ENCODE results near the gene SLC29A3. TPM values are rescaled to one million over a fixed set of nuclear protein-coding genes. Genes with fewer than 3 reads are reported as not detected.

The SLC29A3 gene
- total RNA-seq, 2 donors from 2014 or later: 2.0 to 2.1 TPM

- Mint-ChIP-seq H3K27ac (no peak overlapping the region), H3K9me3 (no peaks in the 10 kb centered on the region), H3K36me3 (no peaks in the 10 kb centered on the region)
- ATAC-seq (no peak), DNase-seq (ENCODE audit: low spot score in 2 of 2) (no peak)
Measured at GRCh38 chr10:71308244-71308643, 10.8 kb upstream of the SLC29A3 start.

DNA sequence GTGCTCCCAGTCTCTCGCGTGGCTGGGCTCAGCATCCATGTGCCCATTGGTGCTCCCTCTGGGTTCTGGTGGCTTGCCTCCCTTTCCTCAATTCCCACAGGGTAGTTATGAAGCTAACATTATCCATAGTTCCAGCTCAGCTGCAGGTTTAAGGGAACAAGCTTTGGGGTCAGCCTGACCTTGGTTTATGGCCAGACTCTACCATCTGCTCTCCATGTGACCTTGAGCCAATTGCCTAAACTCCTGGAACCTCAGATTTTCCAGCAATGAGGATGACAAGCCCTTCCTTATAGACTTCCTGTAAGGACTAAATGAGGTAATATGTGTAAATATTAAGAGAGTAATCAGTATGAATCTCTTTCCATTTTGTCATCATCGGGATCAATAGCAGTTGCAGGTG is 10.1 kb upstream of the SLC29A3 start:
- Mint-ChIP-seq H3K9me3 (no peaks in the 10 kb centered on the region), H3K27ac (no peak overlapping the region), H3K36me3 (no peaks in the 10 kb centered on the region)
- ATAC-seq (no peak), DNase-seq (ENCODE audit: low spot score in 2 of 2) (no peak)

DNA sequence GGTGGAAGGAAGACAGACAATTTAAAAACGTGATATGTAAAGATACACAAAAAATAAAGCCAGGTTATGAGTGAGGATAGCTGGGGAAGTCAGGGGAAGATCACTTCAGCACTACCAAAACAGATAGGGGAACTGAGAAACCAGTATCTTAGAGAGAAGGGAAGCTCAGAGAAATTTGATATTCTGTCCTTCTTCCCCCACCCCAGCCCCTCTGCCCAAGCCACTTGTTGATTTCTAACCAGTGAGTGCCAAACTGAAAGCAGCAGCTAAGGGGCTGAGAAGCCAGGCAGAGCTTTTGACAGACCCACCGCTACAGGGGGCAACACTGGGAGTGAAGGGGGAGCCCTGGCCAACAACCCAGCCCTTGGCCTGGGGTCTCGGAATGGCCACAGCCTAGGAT is 9.1 kb upstream of the SLC29A3 start:
- ATAC-seq (no peak), DNase-seq (ENCODE audit: low spot score in 2 of 2) (no peak)
- Mint-ChIP-seq H3K36me3 (no peaks in the 10 kb centered on the region), H3K27ac (no peak overlapping the region), H3K9me3 (no peaks in the 10 kb centered on the region)

DNA sequence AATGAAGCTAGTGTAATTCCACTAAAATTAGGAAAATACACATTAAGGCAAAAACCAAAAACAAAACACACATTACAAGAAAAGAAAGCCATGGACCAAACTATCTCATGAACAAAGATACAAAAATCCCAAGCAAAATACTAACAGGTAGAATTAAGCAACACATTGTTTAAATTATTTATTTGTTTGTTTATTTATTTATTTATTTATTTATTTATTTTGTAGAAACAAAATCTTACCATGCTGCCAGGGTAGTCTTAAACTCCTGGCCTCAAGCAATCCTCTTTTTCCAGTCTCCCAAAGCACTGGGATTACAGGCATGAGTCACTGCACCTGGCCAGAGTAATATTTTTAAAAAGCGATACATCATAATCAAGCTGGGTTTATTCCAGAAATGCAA is 6.8 kb upstream of the SLC29A3 start:
- H3K9me3 Mint-ChIP-seq: no peaks in the 10 kb centered on the region
- no peak for ATAC-seq
- H3K36me3 Mint-ChIP-seq: no peaks in the 10 kb centered on the region
- DNase-seq (ENCODE audit: low spot score in 2 of 2): no peak
- no peak overlapping the region for H3K27ac Mint-ChIP-seq

DNA sequence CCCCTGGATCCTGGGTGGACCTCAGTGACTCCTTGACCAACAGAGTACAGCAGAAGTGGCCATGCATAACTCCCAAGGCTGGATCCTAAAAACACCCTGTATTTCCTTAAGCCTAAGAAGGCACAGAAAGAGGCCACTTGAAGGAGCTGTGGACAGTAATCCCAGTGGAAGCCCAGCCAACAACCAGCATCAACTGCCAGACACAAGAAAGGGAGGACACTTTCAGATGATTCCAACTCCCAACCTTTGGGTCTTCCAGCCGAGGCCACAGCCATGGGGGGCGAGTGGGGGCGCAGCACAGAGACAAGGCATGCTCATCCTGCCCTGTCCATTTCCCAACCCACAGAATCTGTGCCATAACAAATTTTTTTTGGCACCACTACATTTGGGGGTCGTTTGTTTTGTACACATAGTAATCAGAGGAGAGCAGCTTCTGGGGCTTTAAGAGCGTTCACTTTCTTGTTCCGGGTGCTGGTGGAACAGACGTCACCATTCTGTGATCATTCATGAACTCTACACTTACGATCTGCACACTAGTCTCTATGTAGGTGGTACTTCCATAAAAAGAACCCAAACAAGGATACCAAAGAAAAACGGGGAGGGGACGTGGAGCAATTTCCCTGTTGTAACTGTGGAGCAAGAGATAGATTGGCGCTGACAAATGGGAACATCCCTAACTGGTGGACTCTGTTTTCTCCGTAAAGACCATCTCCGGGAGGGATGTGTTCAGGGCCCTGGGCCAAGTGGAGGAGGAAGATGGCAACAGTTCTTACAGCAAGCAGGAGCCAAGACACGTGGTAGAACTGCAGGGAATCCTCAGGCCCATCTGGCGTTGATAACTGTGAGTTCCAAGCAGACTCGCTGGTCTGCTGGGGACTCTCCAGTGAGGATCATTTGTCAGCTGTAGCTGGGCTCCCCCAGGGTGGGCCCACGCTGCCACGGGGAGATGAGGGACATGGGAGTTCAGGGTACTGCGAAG is 6.0 kb upstream of the SLC29A3 start:
- ATAC-seq (no peak), DNase-seq (ENCODE audit: low spot score in 2 of 2) (no peak)
- H3K27ac Mint-ChIP-seq: no peak overlapping the region
- no peaks in the 10 kb centered on the region for H3K9me3 Mint-ChIP-seq
- no peaks in the 10 kb centered on the region for H3K36me3 Mint-ChIP-seq

- ATAC-seq (peak in 1 of 2 donors; percentile 28), DNase-seq (ENCODE audit: low spot score in 2 of 2) (peak in 1 of 2 donors; percentile 31)
- H3K9me3 Mint-ChIP-seq: no peaks in the 10 kb centered on the region
- H3K36me3 Mint-ChIP-seq: no peaks in the 10 kb centered on the region
- H3K27ac Mint-ChIP-seq: no peak overlapping the region
Measured at GRCh38 chr10:71314028-71314693, 4.9 kb upstream of the SLC29A3 start.

- Mint-ChIP-seq H3K36me3 (no peaks in the 10 kb centered on the region), H3K27ac (no peak overlapping the region), H3K9me3 (no peaks in the 10 kb centered on the region)
- ATAC-seq (no peak), DNase-seq (ENCODE audit: low spot score in 2 of 2) (no peak)
Measured at GRCh38 chr10:71314694-71315225, 4.3 kb upstream of the SLC29A3 start.

DNA sequence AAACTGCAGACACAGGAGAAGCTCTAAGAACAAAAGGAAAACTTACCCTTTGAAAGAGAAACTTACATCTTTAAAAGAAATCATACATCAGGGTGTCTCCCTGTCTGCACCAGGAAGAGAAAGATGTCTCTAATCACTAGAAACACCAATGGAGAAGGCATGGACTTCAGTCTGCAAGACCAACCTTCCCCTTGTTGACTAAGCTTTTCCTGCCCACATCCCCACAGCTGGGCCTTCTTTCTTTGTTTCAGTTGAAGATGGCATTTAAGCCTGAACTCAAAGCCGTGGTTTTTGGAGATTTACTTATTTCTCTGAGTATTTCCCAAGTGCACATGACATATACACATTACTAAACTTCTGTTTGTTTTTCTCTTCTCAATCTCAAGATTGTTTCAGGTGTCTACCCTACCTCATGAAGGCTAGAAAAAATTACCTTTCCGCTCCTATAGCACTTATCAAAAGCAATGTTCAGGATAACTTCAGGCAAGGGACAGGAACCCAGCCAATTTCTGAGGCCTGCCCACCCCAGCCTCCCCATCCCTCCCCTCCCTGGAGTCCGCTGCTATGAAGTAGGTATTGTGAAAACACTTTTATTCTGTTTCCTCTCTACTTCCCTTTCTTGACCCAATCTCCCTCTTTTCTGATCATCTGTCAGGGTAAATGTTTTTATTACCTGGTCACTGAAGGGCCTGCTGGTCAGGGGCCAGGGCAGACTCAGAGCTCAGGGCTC is 2.8 kb upstream of the SLC29A3 start:
- Mint-ChIP-seq H3K9me3 (no peaks in the 10 kb centered on the region), H3K36me3 (no peaks in the 10 kb centered on the region), H3K27ac (peak overlapping the region in 1 of 2 donors; percentile 23)
- DNase-seq (ENCODE audit: low spot score in 2 of 2): no peak
- no peak for ATAC-seq

- H3K27ac Mint-ChIP-seq: peak overlapping the region in 1 of 2 donors; percentile 23
- ATAC-seq: no peak
- no peaks in the 10 kb centered on the region for H3K36me3 Mint-ChIP-seq
- no peaks in the 10 kb centered on the region for H3K9me3 Mint-ChIP-seq
- no peak for DNase-seq (ENCODE audit: low spot score in 2 of 2)
Measured at GRCh38 chr10:71316786-71317160, 2.3 kb upstream of the SLC29A3 start.

- Mint-ChIP-seq H3K9me3 (no peaks in the 10 kb centered on the region), H3K36me3 (no peaks in the 10 kb centered on the region), H3K27ac (no peak overlapping the region)
- ATAC-seq (no peak), DNase-seq (ENCODE audit: low spot score in 2 of 2) (no peak)
Measured at GRCh38 chr10:71317739-71318138, 1.3 kb upstream of the SLC29A3 start.

GRCh38 chr10:71319800-71320392 is 837 bp downstream of the SLC29A3 start:
- ATAC-seq: no peak
- Mint-ChIP-seq H3K9me3 (peaks cover 0 to 3% of the 10 kb centered on the region in 2 donors), H3K36me3 (peaks cover 6 to 7% of the 10 kb centered on the region in 2 donors), H3K27ac (peak overlapping the region; percentile 88 to 93)
- no peak for DNase-seq (ENCODE audit: low spot score in 2 of 2)

DNA sequence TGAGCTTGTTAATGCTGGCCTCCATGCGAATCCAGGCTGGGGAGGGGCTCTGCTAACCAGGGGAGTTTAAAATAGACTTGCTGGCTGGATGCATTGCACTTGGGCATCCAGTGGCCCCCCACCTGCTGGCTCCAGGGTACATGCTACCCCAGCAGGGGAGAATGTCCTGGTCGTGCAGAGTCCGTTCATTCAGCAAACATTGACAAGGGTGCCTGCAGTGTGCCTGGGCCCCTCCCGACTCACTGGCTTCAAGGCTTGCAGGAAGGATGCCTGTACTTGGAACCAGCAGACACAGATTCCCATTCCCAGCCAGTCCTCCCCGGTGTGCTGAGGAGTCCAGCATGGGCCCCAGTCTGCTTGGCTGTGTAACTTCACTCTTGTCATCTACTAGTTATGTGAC is 1.5 kb downstream of the SLC29A3 start:
- H3K27ac Mint-ChIP-seq: no peak overlapping the region
- ATAC-seq: no peak

DNA sequence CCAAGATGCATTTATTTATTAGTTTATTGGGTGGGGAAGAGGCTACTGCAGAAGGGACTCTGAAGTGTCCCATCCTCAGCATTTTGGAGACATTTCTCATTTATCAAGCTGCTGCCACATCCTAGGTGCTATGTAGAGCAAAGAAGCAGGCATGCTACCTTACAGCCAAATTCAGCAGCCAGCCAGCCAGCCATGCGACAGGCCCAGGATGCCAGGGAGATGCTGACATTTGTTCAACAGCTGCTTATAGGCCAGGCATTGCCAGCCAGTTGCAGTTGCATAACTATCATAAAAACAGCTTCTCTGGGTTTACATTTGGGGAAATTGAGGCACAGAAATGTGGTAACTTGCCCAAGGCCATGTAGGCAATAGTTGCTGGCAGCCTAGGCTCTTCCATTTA is 2.3 kb downstream of the SLC29A3 start:
- DNase-seq (ENCODE audit: low spot score in 2 of 2) (no peak), ATAC-seq (no peak)
- Mint-ChIP-seq H3K27ac (no peak overlapping the region), H3K36me3 (peaks cover 6 to 7% of the 10 kb centered on the region in 2 donors), H3K9me3 (peaks cover 0 to 3% of the 10 kb centered on the region in 2 donors)

More for the DNA sequence above, 1.5 kb downstream of the SLC29A3 start:
- Mint-ChIP-seq H3K36me3 (peaks cover 6 to 7% of the 10 kb centered on the region in 2 donors), H3K9me3 (peaks cover 0 to 3% of the 10 kb centered on the region in 2 donors)
- DNase-seq (ENCODE audit: low spot score in 2 of 2): no peak

GRCh38 chr10:71323407-71323806 is 4.3 kb downstream of the SLC29A3 start:
- ATAC-seq (no peak), DNase-seq (ENCODE audit: low spot score in 2 of 2) (no peak)
- peaks cover 6 to 7% of the 10 kb centered on the region in 2 donors for H3K36me3 Mint-ChIP-seq
- no peak overlapping the region for H3K27ac Mint-ChIP-seq
- peaks cover 0 to 3% of the 10 kb centered on the region in 2 donors for H3K9me3 Mint-ChIP-seq

DNA sequence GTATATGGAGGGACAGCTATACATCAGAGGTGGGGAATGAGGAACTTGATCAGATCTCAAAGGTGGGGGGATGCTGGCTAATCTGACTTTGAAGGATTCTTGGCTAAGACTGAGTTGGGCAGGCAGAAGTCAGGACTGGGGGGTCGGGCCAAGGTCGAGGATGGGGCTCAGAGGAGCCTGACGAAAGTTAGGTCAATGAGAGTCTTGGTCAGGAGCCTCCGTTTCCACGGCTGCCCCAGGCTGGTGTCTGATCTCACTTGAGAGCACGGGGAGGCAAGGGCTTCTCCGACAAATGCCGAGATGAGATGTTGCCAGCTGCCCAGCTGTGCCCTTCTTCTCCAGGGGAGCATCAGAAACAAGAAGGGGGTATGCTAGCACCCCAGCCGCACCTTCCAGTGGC is 5.7 kb downstream of the SLC29A3 start:
- Mint-ChIP-seq H3K36me3 (peaks cover 6 to 7% of the 10 kb centered on the region in 2 donors), H3K27ac (no peak overlapping the region)

DNA sequence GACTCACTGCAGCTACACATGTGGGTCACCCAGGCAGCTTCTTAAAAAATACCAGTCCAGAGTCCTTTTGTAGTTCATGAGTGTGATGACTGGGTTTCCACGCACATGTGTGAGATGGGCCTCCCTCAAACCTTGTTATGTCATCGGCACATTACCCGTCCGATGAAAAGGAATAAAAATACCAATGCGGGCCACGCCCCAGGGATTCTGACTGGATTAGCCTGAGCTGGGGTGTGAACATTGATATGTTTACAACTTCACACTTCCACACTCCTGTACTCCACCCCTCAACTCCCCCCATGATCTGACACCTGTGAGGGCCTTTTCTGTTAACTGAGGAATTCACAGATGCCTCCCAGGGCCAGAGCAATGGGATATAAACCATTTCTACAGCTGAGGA is 6.2 kb downstream of the SLC29A3 start:
- Mint-ChIP-seq H3K27ac (no peak overlapping the region), H3K9me3 (peaks cover 0 to 3% of the 10 kb centered on the region in 2 donors), H3K36me3 (peaks cover 6 to 7% of the 10 kb centered on the region in 2 donors)
- ATAC-seq (no peak), DNase-seq (ENCODE audit: low spot score in 2 of 2) (no peak)

More for the DNA sequence above, 5.7 kb downstream of the SLC29A3 start:
- no peak for DNase-seq (ENCODE audit: low spot score in 2 of 2)
- no peak for ATAC-seq
- peaks cover 0 to 3% of the 10 kb centered on the region in 2 donors for H3K9me3 Mint-ChIP-seq
